Measurements from ENCODE around the gene ZFP42.

DNA sequence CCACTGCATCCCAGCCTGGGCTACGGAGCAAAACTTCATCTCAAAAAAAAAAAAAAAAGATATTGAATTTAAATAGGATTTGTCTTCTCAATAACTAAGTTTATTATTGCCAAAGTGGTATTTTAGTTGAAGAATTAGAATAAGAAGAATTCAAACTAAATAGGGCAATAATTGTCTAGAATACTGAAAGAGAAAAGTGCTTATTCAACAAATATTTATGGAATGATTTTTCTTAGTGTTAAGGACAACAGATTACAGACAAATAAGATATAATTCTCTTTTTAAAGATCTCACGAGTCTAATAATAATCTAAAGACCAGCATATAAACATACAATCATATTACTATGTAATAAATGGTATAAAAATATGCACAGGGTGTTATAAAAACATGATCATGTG lies 33.6 kb upstream of the ZFP42 start:
- no peak for TF ChIP-seq GATA2 (IDR thresholded peaks at IDR 0.05; ENCODE audit: low read depth, low read length)
- TF ChIP-seq GATA3 (IDR thresholded peaks at IDR 0.05; ENCODE audit: low read depth, low read length), result no peak

Measured in SH-SY5Y (cell line).